OCI-M2 (cell line): Measurements from ENCODE around the gene GRIP1.

ENCODE experiments used
- DNase-seq: peaks from one replicate; lab custom pipeline; 2025; ENCODE audit not compliant: unreplicated experiment; lab: John Stamatoyannopoulos, UW

GRIP1 gene

GRCh38 chr12:66692986-66693385, 14.1 kb upstream of the GRIP1 start:
- DNase-seq = no peak

DNA sequence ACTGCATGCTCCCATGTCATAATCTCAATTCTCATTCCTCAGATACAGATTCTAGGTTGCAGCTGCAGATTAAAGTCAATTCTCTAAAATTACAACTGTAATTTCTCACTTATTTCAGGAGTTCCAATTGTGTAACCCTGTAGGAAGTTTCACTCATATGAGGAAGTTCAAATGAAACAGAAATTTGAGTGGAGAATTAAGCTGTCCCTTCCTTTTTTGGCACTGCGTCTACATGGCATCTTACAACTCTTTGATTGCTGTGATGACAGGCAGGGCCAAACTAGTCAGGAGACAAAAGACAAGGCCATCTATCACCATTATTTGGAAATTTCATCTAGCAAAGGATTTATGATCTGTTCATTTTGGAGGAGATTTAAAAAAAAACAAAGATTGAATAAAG, 13.3 kb upstream of the GRIP1 start:
- DNase-seq = no peak

GRCh38 chr12:66688846-66689439, 10.1 kb upstream of the GRIP1 start:
- DNase-seq = no peak

- DNase-seq = no peak
Observed at GRCh38 chr12:66684222-66684621, 5.3 kb upstream of the GRIP1 start.

- DNase-seq = no peak
Observed at GRCh38 chr12:66683822-66684221, 4.9 kb upstream of the GRIP1 start.

- no peak for DNase-seq
Observed at GRCh38 chr12:66683073-66683472, 4.2 kb upstream of the GRIP1 start.

DNA sequence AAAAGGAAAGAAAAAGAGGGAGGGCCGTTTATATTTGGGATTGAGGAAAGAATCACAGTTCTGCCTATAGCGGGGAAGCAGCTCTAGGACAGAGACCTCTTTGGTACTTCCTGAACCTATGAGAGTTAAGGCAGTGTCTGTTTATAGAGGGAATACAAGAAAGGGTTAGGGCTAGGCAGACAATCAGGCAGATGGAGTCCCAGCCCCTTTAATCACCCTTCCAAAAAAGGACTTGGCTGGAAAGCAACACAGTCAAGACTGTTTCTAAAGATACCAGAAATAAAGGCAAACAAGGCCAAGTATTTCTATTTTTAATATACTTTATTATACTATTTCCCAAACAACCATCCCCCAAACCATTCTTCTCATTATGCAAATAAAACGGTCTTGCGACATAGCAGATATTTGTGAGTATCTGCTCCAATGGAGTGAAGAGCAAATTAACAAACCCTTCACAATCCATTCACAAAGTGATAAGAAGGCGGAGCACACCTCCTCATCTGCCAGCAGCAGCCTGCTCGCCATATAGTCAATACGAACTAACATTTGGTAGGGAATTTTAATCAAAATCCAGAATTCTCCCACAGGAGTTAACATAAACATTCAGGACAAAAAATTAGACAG, 697 bp upstream of the GRIP1 start:
- no peak for DNase-seq

DNA sequence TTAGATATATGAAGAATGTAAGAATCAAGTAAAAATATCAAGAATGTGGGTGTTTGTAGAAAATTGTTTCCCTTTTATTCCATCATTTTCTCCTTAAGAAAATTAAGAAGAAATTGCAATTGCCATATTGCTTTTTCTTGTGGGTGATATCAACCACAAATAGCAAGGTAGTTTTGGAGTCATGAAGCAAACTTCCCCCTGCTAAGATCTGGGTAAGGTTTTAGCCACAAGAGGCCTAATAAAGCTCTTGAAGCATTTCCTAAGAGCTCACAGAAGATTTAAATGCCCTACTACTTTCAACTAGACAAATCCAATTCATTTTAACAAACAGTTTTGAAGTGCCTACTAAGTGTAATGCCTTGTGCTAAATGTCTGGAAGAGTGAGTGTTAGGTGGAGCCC, 2.6 kb downstream of the GRIP1 start:
- no peak for DNase-seq

- no peak for DNase-seq
Observed at GRCh38 chr12:66674495-66675122, 4.3 kb downstream of the GRIP1 start.

GRCh38 chr12:66669541-66669940, 9.3 kb downstream of the GRIP1 start:
- DNase-seq = no peak

GRCh38 chr12:66668311-66668710, 10.6 kb downstream of the GRIP1 start:
- DNase-seq = no peak

DNA sequence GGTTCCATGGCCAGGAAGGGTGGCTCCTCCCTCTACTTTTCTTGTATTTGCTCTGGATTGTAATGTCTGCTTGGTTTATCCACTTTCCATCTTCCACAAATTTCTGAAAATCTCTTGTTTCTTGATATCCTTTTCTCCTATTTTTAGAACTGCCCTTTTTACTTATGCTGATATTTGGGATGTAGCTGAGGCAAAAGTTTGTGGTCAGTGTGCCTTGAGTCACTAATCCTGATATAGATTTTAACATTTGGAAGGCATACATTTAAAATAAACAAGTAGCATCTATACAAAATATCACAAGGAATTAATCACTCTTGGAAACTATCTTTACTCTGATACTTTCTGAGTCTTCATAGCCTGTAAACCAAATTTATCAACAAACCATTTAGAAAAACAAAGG, 11.0 kb downstream of the GRIP1 start:
- no peak for DNase-seq

DNA sequence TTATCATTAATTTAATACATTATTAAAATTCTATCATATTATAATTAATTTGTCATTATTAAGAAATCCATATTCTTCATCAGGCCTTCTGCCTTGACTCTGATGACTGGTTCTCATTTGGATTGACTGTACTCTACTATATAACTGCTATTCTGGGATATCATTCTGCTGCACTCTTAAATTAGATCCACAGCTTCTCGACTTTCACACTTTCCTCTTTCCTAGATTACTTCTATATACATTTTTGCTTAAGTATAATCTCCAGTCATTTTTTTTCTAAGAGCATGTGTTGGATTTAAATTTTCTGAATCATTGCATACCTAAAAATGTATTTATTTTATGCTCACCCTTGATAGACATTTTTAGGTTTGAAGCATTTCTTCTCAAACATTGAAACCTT, 12.4 kb downstream of the GRIP1 start:
- DNase-seq = no peak

DNA sequence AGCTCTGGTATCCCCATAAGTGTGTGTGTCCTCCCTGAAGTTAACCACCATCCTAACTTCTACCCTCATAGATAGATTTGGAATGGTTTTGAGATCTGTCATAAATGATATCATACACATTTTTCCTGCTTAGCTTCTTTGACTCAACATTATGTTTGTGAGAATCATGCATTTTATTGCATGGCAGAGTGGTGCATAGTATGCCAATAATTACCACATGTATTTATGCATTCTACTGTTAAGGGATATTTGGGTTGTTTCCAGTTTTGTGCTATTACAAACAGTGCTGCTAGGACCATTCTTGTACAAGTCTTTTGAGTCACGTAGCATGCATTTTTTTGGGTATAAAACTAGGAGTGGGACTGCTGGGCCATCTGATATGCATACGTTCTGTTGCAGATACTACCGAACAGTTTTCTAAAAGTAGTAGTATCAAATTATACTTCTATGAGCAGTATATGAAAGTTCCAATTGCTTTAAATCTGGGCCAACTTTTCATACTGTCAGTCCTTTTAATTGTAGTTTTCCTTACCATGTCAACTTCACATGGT, 13.4 kb downstream of the GRIP1 start:
- DNase-seq = no peak

GRCh38 chr12:66664076-66664475, 14.8 kb downstream of the GRIP1 start:
- no peak for DNase-seq

DNA sequence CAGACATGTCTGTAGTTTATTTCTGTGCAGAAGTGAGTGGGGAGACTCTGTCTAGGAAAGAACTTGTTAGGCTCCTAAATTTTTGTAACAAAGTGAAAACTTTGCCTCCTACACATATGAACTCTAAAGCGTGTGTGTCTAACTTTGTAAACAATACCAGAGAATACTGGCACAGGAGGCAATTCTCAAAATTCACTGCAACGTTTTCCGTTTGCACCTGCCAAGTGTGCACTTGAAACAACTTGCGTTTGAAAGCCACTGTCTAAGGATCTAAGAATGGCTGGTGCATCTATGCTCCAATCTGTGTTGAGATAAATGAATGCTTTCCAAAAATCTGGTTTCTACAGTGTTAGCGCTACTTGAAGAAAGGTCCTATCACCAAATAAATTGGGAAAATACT, 15.3 kb downstream of the GRIP1 start:
- DNase-seq = no peak

DNA sequence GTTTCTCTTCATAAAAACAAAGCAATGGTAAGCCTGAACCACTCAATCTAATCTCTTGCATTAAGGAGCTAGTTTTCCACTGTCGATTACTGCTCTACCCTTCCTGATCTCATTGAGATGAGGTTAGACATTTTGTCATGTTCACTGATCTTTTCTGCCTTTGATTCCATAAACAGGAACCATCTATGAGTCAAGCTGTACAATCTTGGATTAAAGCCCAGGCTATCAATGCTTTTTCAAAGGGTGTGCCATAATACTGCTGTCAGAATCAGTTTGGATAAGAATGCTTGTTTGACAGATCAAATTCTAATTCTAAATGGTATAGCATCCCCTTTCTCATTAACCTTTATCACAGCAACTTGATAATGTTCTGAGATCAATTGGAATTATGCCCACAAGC, 16.1 kb downstream of the GRIP1 start:
- DNase-seq = no peak

- no peak for DNase-seq
Observed at GRCh38 chr12:66662179-66662578, 16.7 kb downstream of the GRIP1 start.

GRCh38 chr12:66661357-66661756, 17.5 kb downstream of the GRIP1 start:
- DNase-seq = no peak

GRCh38 chr12:66653796-66654195, 25.1 kb downstream of the GRIP1 start:
- DNase-seq = no peak

- no peak for DNase-seq
Observed at GRCh38 chr12:66648033-66648735, 30.7 kb downstream of the GRIP1 start.
